GM13977 (cell line): Measurements from ENCODE around the gene CRKL.
"Not testable (repeated sequence)": the region's sequence is repeated elsewhere in the genome, so short reads cannot be mapped to it uniquely, and the experiment has no call there.

Experiments used
- DNase-seq: peaks from one replicate; pipeline ENCODE4 v3.0.0; 2012; ENCODE audit warnings: low spot score
- in situ Hi-C: fragments of 300-500 bp; cut with MboI; formaldehyde crosslinking; loops from one replicate; pipeline ENCODE4 v1.12.0; 2022; ENCODE audit warnings: low sequenced_read_pairs, low pct_unique_long_range_greater_than_20kb, mixed read lengths, inconsistent platforms; ENCODE audit not compliant: unreplicated experiment
- TF ChIP-seq, protein P1 (sequence below): IDR thresholded peaks from 2 replicates; pipeline ENCODE4 v1.5.1; 2012; ENCODE audit warnings: mild to moderate bottlenecking, control low read depth; ENCODE audit not compliant: insufficient read depth; ENCODE audit errors: extremely low read depth, missing control alignments

The CRKL gene

DNA sequence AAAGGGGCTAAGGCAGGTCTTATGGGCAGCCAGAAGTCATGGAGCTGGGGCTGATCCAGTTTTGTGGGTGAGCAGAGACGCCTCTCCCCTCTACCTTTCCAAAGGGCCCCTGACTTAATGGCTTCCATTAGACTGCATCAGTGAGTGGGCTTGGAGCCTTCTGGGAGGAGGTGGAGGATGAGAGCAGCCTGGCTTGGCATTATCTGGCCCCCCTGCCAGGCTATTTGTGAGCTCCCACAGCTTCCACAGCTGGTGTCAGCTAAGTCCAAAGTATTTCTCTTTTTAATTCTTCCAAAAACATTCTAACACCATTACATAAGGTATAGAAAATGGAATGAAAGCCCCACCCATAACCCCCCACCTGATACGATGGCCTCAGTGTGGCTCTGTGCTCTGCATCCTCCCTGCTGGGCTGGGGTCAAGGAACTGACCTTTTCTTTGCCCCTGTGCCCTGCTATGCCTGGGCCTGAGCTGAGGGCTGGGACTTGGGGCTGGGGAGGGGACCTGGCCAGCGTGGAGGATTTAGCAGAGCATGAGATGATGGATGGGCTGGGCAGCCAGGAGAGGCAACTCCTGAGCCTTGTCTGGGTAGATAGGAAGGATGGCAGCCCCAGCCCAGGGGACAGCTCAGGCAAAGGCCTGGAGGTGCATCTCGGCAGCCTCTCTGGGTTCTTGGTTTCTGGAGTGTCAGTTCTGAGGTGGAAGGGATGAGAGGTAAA, 53.9 kb downstream of the CRKL start:
- in situ Hi-C loops: no loop called here
- TF ChIP-seq, protein P1, sequence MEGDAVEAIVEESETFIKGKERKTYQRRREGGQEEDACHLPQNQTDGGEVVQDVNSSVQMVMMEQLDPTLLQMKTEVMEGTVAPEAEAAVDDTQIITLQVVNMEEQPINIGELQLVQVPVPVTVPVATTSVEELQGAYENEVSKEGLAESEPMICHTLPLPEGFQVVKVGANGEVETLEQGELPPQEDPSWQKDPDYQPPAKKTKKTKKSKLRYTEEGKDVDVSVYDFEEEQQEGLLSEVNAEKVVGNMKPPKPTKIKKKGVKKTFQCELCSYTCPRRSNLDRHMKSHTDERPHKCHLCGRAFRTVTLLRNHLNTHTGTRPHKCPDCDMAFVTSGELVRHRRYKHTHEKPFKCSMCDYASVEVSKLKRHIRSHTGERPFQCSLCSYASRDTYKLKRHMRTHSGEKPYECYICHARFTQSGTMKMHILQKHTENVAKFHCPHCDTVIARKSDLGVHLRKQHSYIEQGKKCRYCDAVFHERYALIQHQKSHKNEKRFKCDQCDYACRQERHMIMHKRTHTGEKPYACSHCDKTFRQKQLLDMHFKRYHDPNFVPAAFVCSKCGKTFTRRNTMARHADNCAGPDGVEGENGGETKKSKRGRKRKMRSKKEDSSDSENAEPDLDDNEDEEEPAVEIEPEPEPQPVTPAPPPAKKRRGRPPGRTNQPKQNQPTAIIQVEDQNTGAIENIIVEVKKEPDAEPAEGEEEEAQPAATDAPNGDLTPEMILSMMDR: no peak
- no peak for DNase-seq

DNA sequence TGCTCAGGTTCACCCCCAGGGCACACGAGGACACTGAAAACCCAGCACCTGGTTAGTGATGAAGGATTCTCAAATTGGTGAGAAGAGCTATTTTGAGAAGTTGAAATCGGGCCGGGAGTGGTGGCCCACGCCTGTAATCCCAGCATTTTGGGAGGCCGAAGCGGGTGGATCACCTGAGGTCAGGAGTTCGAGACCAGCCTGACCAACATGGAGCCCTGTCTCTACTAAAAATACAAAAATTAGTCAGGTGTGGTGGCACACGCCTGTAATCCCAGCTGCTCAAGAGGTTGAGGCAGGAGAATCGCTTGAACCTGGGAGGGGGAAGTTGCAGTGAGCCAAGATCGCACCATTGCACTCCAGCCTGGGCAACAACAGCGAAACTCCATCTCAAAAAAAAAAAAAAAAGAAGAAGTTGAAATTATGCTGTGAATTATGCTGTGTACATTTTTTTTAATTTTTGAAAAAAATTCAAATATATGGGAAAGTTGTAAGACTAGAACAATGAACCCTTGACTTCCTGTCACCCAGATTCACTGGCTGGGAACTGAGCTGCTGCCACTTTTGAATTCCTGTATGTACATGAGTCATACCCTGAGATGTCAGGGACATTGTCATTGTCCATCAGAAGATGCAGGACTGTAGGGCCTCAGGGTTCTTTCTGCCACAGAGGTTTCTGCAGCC, 54.9 kb downstream of the CRKL start:
- DNase-seq, in situ Hi-C loops: not testable (repeated sequence)

DNA sequence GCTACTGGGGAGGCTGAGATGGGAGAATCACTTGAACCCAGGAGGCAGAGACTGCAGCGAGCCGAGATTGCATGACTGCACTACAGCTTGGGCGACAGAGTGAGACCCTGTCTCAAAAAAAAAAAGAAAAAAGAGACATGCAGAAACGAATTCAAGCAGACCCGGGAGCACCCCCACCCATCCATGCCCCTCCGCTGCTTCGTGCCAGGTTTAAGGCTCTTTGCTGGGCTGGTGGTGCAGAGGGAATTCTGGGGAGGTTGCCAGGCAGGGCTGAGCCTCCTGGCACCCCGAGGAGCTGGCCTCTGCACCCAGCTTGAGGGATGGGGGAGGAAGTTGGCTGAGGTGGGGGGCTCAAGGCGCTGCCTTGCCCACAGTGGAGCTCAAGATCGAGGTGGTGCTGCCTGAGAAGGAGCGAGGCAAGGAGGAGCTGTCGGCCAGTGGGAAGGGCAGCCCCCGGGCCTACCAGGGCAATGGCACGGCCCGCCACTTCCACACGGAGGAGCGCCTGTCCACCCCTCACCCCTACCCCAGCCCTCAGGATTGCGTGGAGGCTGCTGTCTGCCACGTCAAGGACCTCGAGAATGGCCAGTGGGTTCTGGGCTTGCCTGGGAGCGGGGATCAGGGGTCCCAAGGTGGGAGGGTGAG, 55.8 kb downstream of the CRKL start:
- in situ Hi-C loops: no loop called here
- TF ChIP-seq, protein P1: no peak
- DNase-seq: no peak

DNA sequence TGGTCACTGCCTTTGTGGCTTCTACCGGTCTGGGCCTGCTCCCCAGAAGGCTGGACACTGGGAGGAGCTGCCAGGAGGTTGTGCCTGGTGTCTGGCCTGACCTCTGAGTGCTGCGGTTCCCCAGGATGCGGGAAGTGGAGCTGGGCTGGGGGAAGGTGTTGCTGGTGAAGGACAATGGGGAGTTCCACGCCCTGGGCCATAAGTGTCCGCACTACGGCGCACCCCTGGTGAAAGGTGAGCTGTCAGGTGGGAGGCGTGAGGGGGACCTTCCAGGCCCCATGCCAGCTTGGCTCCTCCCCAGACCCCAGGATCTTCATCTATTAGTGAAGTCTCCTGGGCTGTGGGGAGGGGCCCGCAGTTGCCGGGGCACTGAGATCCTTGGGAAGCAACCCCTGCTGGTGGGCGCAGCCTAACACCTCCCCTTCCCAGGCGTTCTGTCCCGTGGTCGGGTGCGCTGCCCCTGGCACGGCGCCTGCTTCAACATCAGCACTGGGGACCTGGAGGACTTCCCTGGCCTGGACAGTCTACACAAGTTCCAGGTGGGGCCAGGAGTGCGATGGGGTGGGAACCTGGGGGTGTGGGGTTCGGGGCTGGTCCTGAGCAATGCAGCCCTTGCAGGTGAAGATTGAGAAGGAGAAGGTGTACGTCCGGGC, 56.6 kb downstream of the CRKL start:
- no peak for DNase-seq
- TF ChIP-seq, protein P1: no peak
- in situ Hi-C loops: no loop called here

DNA sequence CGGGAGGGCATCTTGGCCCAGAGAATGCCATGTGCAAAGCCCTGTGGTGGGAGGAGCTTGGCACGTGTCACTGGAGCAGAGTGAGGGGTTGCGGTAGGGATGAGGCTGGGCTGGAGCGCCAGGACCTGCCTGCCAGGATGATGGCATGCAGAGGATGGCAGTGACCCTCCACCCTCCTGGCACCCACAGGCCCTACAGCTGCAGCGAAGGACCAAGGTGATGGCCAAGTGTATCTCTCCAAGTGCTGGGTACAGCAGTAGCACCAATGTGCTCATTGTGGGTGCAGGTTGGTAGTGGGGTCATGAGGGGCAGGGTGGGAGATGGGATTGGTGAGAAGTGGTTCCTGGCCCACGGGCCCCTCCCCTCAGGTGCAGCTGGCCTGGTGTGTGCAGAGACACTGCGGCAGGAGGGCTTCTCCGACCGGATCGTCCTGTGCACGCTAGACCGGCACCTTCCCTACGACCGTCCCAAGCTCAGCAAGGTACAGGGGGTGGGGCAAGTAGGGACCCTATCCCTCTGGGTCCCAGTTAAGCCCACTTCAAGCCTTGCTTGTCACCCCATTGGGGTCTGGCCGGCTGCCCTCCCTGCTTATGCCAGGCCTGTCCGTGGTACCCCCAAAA, 57.2 kb downstream of the CRKL start:
- TF ChIP-seq, protein P1: no peak
- in situ Hi-C loops: no loop called here
- no peak for DNase-seq

DNA sequence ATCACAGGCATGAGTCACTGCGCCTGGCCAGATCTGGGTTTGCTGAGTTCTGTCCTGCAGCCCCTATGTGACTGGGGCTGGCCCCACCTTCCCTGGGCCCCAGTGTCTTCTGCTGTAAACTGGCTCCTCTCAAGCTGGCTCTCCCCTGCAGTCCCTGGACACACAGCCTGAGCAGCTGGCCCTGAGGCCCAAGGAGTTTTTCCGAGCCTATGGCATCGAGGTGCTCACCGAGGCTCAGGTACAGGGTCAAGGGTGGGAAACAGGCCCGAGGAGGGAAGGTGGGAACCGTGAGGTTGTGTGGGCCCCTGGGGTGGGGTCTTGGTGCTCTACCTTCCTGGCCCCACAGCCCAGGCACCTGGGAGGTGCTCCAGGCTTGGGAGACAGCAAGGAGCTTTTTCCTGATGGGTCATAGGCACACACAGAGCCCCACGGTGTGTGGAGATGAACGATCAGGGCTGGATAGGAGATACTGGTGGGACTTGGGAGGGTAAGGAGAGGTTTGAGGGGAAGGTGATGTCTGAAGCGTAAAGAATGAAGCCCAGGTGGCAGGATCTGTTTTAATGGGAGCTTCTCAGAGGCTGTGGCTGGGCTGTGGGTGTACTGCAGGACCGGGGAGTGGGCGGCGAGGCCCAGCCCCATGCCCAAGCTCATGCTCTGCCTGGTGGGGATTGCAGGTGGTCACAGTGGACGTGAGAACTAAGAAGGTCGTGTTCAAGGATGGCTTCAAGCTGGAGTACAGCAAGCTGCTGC, 58.5 kb downstream of the CRKL start:
- TF ChIP-seq, protein P1: no peak
- in situ Hi-C loops: no loop called here

More for the DNA sequence above, 58.5 kb downstream of the CRKL start:
- DNase-seq: no peak
